ENCODE results near the gene TBX1.

DNA sequence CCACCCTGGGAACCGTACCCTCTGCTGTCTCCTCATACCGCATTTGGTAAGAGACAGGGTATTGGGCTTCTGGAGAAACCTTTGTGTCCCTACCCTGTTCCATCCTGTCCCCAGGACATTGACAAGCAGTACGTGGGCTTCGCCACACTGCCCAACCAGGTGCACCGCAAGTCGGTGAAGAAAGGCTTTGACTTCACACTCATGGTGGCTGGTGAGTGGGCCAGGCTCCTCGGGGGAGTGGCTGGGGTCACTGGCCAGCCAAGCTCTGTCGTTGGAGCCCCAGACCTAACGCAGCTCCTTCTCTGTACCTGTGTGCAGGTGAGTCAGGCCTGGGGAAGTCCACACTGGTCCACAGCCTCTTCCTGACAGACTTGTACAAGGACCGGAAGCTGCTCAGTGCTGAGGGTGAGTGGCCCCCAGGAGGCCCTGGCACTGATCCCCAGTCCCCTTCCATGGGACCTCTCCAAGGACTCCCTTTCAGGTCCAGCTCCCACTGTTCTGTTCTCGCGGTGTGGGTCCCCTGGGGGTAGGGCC is 41.0 kb upstream of the TBX1 start:
- TF ChIP-seq, protein P1, sequence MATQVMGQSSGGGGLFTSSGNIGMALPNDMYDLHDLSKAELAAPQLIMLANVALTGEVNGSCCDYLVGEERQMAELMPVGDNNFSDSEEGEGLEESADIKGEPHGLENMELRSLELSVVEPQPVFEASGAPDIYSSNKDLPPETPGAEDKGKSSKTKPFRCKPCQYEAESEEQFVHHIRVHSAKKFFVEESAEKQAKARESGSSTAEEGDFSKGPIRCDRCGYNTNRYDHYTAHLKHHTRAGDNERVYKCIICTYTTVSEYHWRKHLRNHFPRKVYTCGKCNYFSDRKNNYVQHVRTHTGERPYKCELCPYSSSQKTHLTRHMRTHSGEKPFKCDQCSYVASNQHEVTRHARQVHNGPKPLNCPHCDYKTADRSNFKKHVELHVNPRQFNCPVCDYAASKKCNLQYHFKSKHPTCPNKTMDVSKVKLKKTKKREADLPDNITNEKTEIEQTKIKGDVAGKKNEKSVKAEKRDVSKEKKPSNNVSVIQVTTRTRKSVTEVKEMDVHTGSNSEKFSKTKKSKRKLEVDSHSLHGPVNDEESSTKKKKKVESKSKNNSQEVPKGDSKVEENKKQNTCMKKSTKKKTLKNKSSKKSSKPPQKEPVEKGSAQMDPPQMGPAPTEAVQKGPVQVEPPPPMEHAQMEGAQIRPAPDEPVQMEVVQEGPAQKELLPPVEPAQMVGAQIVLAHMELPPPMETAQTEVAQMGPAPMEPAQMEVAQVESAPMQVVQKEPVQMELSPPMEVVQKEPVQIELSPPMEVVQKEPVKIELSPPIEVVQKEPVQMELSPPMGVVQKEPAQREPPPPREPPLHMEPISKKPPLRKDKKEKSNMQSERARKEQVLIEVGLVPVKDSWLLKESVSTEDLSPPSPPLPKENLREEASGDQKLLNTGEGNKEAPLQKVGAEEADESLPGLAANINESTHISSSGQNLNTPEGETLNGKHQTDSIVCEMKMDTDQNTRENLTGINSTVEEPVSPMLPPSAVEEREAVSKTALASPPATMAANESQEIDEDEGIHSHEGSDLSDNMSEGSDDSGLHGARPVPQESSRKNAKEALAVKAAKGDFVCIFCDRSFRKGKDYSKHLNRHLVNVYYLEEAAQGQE (IDR thresholded peaks at IDR 0.05; ENCODE audit: low read depth): no peak
- TF ChIP-seq POLR2A (IDR thresholded peaks at IDR 0.05; ENCODE audit: borderline replicate concordance, extremely low read depth, insufficient read depth, insufficient read length): no peak

Measured in HCT116 (cell line).